HepG2 (cell line): ENCODE results near the gene ENO2. TPM values are rescaled to one million over a fixed set of nuclear protein-coding genes. Genes with fewer than 3 reads are reported as not detected.

ENCODE experiments used
- FOXA1 ChIP-seq, 2 experiments: fragments of 450-650 bp in 1 of 2; sonication (generic) in 1 of 2; formaldehyde crosslinking in 1 of 2; IDR thresholded peaks; 2 replicates each; pipeline versions ENCODE4 v1.4.0 to v1.6.1; 2016 to 2020; ENCODE audit warnings: missing genetic modification reagents in 1 of 2
- YY1 ChIP-seq: IDR thresholded peaks from 2 replicates; pipeline ENCODE4 v1.6.1; 2011; ENCODE audit warnings: low read length, low read depth, moderate library complexity, mild to moderate bottlenecking; ENCODE audit not compliant: insufficient read depth, insufficient replicate concordance
- ZNF230 ChIP-seq: sonication (generic); formaldehyde crosslinking; IDR thresholded peaks from 2 replicates; pipeline ENCODE4 v1.4.0; 2020; ENCODE audit warnings: mild to moderate bottlenecking, missing genetic modification reagents
- polyA plus RNA-seq, 8 experiments: library from polyadenylated mRNA; depleted of rRNA in 3 of 8; stranded (reverse) in 7 of 8; unstranded in 1 of 8; fragments of >200 nt; fragmentation: Illumina TruSeq in 4 of 8; extraction: Trizol in 4 of 8; gene quantifications; 2 replicates each; pipeline versions ENCODE4 v1.2.1 to v1.2.3, GENCODE V29; 2011 to 2016; ENCODE audit warnings: low read depth in 4 of 8, missing spikeins in 1 of 8, mixed read lengths in 1 of 8; ENCODE audit not compliant: insufficient read depth in 1 of 8
- total RNA-seq, 5 experiments: library from RNA; depleted of rRNA; stranded (reverse); fragments of >200 nt; fragmentation: Illumina TruSeq; extraction: Trizol; gene quantifications; 2 replicates each; pipeline ENCODE4 v1.2.3, GENCODE V29; 2016; ENCODE audit warnings: low read depth in 1 of 5
- TF ChIP-seq, protein P1 (sequence below), 2 experiments: sonication (generic) in 1 of 2; formaldehyde crosslinking in 1 of 2; IDR thresholded peaks; 2 replicates each; pipeline versions ENCODE4 v1.4.0 to v1.6.1; 2018 to 2020; ENCODE audit warnings: missing genetic modification reagents in 2 of 2, borderline replicate concordance in 1 of 2, low read depth in 1 of 2, mild to moderate bottlenecking in 1 of 2, missing biosample characterization in 1 of 2
- TF ChIP-seq, protein P2 (sequence below): sonication (generic); formaldehyde crosslinking; IDR thresholded peaks from 2 replicates; pipeline ENCODE4 v1.5.0; 2020; ENCODE audit warnings: missing genetic modification reagents
- TF ChIP-seq, protein P3 (sequence below): sonication (generic); formaldehyde crosslinking; IDR thresholded peaks from 2 replicates; pipeline ENCODE4 v1.8.1; 2023; ENCODE audit warnings: mild to moderate bottlenecking, inconsistent platforms, moderate library complexity, missing genetic modification reagents, borderline replicate concordance
- TF ChIP-seq, protein P4 (sequence below): sonication (generic); formaldehyde crosslinking; IDR thresholded peaks from 2 replicates; pipeline ENCODE4 v1.5.1; 2020; ENCODE audit warnings: missing genetic modification reagents, mild to moderate bottlenecking, borderline replicate concordance

ENO2 gene
- total and polyA plus RNA-seq, 2 of the 13 experiments (the other 11 are each of a cell fraction or from before 2014, with no cell fraction given), result 19.3 to 136 TPM

DNA sequence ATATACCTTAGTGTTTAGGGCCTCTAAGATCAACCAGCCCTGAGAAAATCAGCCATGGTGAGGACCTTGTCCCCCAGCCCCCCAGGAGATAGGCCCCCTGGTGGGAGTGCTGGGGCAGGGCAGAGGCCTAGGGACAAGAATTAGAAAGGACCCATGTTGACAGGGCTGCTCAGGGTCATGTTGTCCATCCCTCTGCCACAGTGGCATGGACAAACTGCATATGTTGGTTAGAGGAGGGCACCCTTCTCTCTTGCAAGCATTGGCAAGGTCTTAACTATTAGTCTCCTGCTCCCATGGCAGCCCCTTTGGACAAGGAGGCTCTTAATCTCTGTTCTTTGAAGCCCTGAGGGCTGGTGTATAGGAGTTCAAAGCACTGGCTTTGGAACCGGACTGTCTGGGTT is 36.0 kb downstream of the ENO2 start (continued):
- TF ChIP-seq, protein P1, sequence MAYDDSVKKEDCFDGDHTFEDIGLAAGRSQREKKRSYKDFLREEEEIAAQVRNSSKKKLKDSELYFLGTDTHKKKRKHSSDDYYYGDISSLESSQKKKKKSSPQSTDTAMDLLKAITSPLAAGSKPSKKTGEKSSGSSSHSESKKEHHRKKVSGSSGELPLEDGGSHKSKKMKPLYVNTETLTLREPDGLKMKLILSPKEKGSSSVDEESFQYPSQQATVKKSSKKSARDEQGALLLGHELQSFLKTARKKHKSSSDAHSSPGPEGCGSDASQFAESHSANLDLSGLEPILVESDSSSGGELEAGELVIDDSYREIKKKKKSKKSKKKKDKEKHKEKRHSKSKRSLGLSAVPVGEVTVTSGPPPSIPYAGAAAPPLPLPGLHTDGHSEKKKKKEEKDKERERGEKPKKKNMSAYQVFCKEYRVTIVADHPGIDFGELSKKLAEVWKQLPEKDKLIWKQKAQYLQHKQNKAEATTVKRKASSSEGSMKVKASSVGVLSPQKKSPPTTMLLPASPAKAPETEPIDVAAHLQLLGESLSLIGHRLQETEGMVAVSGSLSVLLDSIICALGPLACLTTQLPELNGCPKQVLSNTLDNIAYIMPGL (CRISPR knock-in tag; IDR thresholded peaks at IDR 0.05; ENCODE audit: borderline replicate concordance in 1 of 2, low read depth in 1 of 2), result no peak
- TF ChIP-seq ZNF230 (CRISPR knock-in tag), result no peak
- TF ChIP-seq, protein P2, sequence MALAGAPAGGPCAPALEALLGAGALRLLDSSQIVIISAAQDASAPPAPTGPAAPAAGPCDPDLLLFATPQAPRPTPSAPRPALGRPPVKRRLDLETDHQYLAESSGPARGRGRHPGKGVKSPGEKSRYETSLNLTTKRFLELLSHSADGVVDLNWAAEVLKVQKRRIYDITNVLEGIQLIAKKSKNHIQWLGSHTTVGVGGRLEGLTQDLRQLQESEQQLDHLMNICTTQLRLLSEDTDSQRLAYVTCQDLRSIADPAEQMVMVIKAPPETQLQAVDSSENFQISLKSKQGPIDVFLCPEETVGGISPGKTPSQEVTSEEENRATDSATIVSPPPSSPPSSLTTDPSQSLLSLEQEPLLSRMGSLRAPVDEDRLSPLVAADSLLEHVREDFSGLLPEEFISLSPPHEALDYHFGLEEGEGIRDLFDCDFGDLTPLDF (CRISPR knock-in tag), result no peak
- no peak for TF ChIP-seq YY1
- TF ChIP-seq, protein P3, sequence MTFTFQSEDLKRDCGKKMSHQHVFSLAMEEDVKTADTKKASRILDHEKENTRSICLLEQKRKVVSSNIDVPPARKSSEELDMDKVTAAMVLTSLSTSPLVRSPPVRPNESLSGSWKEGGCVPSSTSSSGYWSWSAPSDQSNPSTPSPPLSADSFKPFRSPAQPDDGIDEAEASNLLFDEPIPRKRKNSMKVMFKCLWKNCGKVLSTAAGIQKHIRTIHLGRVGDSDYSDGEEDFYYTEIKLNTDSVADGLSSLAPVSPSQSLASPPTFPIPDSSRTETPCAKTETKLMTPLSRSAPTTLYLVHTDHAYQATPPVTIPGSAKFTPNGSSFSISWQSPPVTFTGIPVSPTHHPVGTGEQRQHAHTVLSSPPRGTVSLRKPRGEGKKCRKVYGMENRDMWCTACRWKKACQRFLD (CRISPR knock-in tag), result no peak
- TF ChIP-seq FOXA1 (IDR thresholded peaks at IDR 0.05), result no peak
- TF ChIP-seq FOXA1 (CRISPR knock-in tag; IDR thresholded peaks at IDR 0.05), result peak; percentile 44
- TF ChIP-seq, protein P4, sequence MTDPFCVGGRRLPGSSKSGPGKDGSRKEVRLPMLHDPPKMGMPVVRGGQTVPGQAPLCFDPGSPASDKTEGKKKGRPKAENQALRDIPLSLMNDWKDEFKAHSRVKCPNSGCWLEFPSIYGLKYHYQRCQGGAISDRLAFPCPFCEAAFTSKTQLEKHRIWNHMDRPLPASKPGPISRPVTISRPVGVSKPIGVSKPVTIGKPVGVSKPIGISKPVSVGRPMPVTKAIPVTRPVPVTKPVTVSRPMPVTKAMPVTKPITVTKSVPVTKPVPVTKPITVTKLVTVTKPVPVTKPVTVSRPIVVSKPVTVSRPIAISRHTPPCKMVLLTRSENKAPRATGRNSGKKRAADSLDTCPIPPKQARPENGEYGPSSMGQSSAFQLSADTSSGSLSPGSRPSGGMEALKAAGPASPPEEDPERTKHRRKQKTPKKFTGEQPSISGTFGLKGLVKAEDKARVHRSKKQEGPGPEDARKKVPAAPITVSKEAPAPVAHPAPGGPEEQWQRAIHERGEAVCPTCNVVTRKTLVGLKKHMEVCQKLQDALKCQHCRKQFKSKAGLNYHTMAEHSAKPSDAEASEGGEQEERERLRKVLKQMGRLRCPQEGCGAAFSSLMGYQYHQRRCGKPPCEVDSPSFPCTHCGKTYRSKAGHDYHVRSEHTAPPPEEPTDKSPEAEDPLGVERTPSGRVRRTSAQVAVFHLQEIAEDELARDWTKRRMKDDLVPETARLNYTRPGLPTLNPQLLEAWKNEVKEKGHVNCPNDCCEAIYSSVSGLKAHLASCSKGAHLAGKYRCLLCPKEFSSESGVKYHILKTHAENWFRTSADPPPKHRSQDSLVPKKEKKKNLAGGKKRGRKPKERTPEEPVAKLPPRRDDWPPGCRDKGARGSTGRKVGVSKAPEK (CRISPR knock-in tag), result no peak
